Upper lobe of right lung (tissue), 1 donor: ENCODE results near the gene NCS1. TPM values are rescaled to one million over a fixed set of nuclear protein-coding genes. Genes with fewer than 3 reads are reported as not detected.

Source experiments
- ATAC-seq: fragments of 200-7000 bp; cut with Tn5 transposase; one replicate; pipeline ENCODE4 v1.9.1; 2020; ENCODE audit warnings: mild to moderate bottlenecking, moderate library complexity
- DNase-seq: peaks from one replicate; pipeline ENCODE4 v3.0.0-alpha.2; 2020
- H3K27ac ChIP-seq: fragments of 200-600 bp; one replicate; pipeline ENCODE4 v1.8.0; 2022
- H3K27me3 ChIP-seq: fragments of 200-600 bp; one replicate; pipeline ENCODE4 v1.8.0; 2022; ENCODE audit warnings: mild to moderate bottlenecking
- H3K36me3 ChIP-seq: fragments of 200-600 bp; one replicate; pipeline ENCODE4 v1.8.0; 2022
- H3K4me1 ChIP-seq: fragments of 200-600 bp; one replicate; pipeline ENCODE4 v1.8.0; 2022
- H3K4me3 ChIP-seq: fragments of 200-600 bp; one replicate; pipeline ENCODE4 v1.8.0; 2022; ENCODE audit warnings: mild to moderate bottlenecking
- H3K9me3 ChIP-seq: fragments of 200-600 bp; one replicate; pipeline ENCODE4 v1.8.0; 2022
- intact Hi-C: fragments of 100-400 bp; cut with DNase I; formaldehyde crosslinking; loops from one replicate; pipeline ENCODE4 v1.11.0; 2022
- total RNA-seq: library from RNA; stranded (reverse); fragmentation: NEBNext Ultra II Directional; extraction: Animal tissue kit (Norgen Biotek cat#: 25700); gene quantifications from one replicate; pipeline ENCODE4 v1.2.1, GENCODE V29; 2021
- TF ChIP-seq, protein P1 (sequence below): fragments of 200-600 bp; IDR thresholded peaks from one replicate; pipeline ENCODE4 v1.8.0; 2022; ENCODE audit warnings: antibody characterized with exemption
- donor health status: DM: no; HTN: yes; CAD: no; lungs with severe emphysema.

NCS1 gene
- total RNA-seq, 1 donor from 2014 or later, result 5.7 TPM

DNA sequence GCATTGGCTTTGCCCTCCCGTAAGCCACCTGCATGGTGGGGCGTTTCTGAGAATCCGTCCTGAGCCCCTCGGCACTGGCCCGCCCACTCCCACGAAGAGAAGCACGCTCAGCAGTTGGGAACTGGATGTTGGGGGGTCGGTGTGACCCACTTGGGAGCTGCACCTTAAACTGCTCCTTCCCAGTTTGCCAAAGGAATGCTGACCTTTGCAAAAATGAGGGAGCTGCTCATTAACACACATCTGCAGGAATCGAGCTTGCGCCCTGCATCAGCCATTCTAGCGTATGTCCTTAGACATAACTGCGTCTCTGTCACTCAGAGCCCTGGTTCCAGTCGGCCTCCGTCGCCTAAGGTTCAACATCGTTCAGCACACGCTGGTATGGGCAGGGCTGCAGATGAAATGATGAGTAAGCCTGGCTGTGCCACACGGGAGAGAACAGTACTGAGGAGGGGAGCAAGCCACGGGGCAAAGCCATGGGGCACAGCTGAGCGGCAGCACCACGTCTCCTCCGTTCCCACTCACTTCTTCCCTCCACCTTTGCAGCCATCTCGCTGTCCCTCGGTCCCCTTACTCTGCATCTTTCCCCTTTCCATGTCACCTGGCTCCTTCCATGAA, 28.8 kb upstream of the NCS1 start:
- Histone ChIP-seq H3K9me3 (no peaks in the 10 kb centered on the region), H3K4me3 (no peak overlapping the region), H3K27ac (no peak overlapping the region), H3K4me1 (peaks cover 14% of the 10 kb centered on the region), H3K36me3 (no peaks in the 10 kb centered on the region), H3K27me3 (peaks cover 14% of the 10 kb centered on the region)
- ATAC-seq (peak; percentile 10), DNase-seq (no peak)
- TF ChIP-seq, protein P1, sequence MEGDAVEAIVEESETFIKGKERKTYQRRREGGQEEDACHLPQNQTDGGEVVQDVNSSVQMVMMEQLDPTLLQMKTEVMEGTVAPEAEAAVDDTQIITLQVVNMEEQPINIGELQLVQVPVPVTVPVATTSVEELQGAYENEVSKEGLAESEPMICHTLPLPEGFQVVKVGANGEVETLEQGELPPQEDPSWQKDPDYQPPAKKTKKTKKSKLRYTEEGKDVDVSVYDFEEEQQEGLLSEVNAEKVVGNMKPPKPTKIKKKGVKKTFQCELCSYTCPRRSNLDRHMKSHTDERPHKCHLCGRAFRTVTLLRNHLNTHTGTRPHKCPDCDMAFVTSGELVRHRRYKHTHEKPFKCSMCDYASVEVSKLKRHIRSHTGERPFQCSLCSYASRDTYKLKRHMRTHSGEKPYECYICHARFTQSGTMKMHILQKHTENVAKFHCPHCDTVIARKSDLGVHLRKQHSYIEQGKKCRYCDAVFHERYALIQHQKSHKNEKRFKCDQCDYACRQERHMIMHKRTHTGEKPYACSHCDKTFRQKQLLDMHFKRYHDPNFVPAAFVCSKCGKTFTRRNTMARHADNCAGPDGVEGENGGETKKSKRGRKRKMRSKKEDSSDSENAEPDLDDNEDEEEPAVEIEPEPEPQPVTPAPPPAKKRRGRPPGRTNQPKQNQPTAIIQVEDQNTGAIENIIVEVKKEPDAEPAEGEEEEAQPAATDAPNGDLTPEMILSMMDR, result no peak
- intact Hi-C loops, result no loop called here

DNA sequence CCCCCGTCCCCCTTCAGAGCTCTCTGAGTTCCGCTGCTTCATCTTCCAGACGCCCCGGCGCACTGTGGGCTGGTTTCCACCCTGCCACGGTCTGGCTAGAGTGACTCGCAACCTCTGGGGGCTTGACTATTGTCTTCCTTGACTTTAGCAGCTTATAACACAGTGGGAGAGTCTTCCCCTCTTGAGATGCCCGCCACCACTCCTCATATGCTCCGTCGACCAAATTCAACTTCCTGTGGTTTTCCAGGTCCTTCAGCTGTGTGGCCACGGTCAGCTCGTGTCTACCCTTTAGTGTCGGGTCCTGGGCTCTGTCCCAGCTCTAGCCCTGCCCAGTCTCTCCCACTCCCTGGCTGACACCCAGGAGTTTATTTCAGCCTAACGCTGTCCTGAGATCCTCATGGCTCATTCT, 28.2 kb upstream of the NCS1 start:
- DNase-seq, result no peak
- H3K36me3 ChIP-seq, result no peaks in the 10 kb centered on the region
- intact Hi-C loops, result no loop called here
- TF ChIP-seq, protein P1, result no peak
- no peak overlapping the region for H3K4me3 ChIP-seq
- H3K4me1 ChIP-seq, result peaks cover 8% of the 10 kb centered on the region
- H3K27ac ChIP-seq, result no peak overlapping the region
- no peaks in the 10 kb centered on the region for H3K9me3 ChIP-seq
- peak; percentile 55 for ATAC-seq
- H3K27me3 ChIP-seq, result peaks cover 17% of the 10 kb centered on the region

DNA sequence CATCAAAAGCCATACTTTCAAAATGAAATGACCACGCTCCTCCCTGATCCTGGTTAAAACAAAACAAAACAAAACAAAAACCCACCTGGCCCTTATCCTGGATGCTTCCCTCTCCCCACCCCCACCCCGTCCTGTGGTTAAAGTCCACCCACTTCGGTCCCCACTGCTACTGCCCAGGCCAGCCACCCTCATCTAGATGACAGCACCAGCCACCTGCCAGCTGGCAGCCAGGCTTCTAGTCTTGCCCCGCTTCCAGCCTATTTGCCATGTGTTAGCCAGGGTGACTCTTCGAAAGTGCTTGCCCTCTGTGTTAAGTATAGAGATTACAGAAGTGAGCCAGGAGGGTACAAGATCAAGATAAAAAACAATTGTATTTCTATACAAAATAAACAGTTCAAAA, 27.5 kb upstream of the NCS1 start:
- ATAC-seq (no peak), DNase-seq (no peak)
- Histone ChIP-seq H3K9me3 (no peaks in the 10 kb centered on the region), H3K4me3 (no peak overlapping the region), H3K27ac (no peak overlapping the region), H3K36me3 (no peaks in the 10 kb centered on the region), H3K4me1 (peaks cover 3% of the 10 kb centered on the region), H3K27me3 (peaks cover 17% of the 10 kb centered on the region)
- intact Hi-C loops, result no loop called here
- TF ChIP-seq, protein P1, result no peak

DNA sequence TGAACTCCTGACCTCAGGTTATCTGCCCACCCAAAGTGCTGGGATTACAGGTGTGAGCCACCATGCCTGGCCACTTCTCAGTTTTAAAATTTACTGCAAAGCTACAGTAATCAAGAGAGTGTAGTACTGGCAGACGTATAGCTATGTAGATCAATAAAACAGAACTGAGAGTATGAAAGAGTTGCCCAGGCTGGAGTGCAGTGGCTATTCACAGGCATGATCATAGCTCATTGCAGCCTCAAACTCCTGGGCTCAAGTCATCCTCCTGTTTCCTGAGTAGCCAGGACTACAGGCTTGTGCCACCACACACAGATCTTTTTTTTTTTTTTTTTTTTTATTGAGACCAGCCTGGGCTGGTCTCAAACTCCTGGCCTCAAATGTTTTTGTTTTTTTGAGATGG, 26.5 kb upstream of the NCS1 start:
- H3K27ac ChIP-seq, result no peak overlapping the region
- no peaks in the 10 kb centered on the region for H3K36me3 ChIP-seq
- intact Hi-C loops, result no loop called here
- peaks cover 17% of the 10 kb centered on the region for H3K27me3 ChIP-seq
- DNase-seq (no peak), ATAC-seq (no peak)
- no peak overlapping the region for H3K4me3 ChIP-seq
- no peaks in the 10 kb centered on the region for H3K9me3 ChIP-seq
- TF ChIP-seq, protein P1, result no peak
- peaks cover 3% of the 10 kb centered on the region for H3K4me1 ChIP-seq

DNA sequence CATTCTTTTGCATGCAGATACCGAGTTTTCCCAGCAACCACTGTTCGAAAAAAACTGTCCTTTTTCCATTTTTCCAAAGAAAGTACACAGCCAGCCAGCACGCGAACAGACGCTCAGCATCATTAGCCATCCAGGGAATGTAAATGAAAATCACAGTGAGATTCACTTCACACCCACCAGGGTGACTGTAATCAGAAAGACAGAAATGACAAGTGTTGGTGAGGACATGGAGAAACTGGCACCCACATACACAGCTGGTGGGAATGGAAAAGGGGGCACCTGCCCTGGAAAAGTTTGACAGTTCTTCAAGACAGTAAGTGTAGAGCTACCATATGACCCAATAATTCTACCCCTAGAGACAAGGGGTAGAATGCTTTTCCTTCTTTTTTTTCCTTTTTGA, 25.0 kb upstream of the NCS1 start:
- TF ChIP-seq, protein P1, result no peak
- H3K4me1 ChIP-seq, result peaks cover 3% of the 10 kb centered on the region
- H3K36me3 ChIP-seq, result no peaks in the 10 kb centered on the region
- no peak for ATAC-seq
- intact Hi-C loops, result no loop called here
- no peaks in the 10 kb centered on the region for H3K9me3 ChIP-seq
- DNase-seq, result no peak
- H3K4me3 ChIP-seq, result no peak overlapping the region
- H3K27ac ChIP-seq, result no peak overlapping the region
- H3K27me3 ChIP-seq, result peaks cover 17% of the 10 kb centered on the region

DNA sequence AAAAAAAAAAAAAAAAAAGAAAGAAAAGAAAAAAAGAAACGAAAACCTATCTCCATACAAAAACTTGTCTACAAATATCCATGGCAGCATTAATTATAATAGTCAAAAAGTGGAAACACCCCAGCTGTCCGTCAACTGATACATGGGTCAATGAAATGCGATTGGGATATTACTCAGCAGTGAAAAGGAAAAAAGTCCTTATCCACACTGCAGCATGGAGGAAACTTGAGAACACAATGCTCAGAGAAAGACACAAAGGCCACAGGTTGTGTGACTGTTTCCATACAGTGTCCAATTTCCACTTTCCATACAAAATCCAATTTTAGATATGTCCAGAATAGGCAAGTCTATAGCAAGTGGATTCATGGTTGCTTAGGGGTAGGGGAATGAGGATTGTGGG, 24.3 kb upstream of the NCS1 start:
- Histone ChIP-seq H3K27me3 (peaks cover 17% of the 10 kb centered on the region), H3K9me3 (no peaks in the 10 kb centered on the region), H3K4me1 (peaks cover 3% of the 10 kb centered on the region), H3K4me3 (no peak overlapping the region), H3K36me3 (no peaks in the 10 kb centered on the region), H3K27ac (no peak overlapping the region)
- DNase-seq (no peak), ATAC-seq (no peak)
- intact Hi-C loops, result no loop called here
- TF ChIP-seq, protein P1, result no peak
